Measurements from ENCODE around the gene TMX2. TPM values are rescaled to one million over a fixed set of nuclear protein-coding genes. Genes with fewer than 3 reads are reported as not detected.

The TMX2 gene
- total RNA-seq, 4 donors from 2014 or later, result 85.3 to 127 (median 92.4) TPM

GRCh38 chr11:57742087-57742452 lies 29.7 kb downstream of the TMX2 start:
- no peak for DNase-seq
- Histone ChIP-seq H3K36me3 (peaks cover 23% of the 10 kb centered on the region in 2 donors), H3K4me3 (replicated peaks in 1 of 3) (peak overlapping the region; percentile 46 to 96 (median 94)), H3K4me1 (peaks cover 19 to 27% of the 10 kb centered on the region in 2 donors), H3K9me3 (no peaks in the 10 kb centered on the region), H3K27ac (peak overlapping the region; percentile 85 to 94 (median 85)), H3K27me3 (no peaks in the 10 kb centered on the region)
- TF ChIP-seq, protein P1, sequence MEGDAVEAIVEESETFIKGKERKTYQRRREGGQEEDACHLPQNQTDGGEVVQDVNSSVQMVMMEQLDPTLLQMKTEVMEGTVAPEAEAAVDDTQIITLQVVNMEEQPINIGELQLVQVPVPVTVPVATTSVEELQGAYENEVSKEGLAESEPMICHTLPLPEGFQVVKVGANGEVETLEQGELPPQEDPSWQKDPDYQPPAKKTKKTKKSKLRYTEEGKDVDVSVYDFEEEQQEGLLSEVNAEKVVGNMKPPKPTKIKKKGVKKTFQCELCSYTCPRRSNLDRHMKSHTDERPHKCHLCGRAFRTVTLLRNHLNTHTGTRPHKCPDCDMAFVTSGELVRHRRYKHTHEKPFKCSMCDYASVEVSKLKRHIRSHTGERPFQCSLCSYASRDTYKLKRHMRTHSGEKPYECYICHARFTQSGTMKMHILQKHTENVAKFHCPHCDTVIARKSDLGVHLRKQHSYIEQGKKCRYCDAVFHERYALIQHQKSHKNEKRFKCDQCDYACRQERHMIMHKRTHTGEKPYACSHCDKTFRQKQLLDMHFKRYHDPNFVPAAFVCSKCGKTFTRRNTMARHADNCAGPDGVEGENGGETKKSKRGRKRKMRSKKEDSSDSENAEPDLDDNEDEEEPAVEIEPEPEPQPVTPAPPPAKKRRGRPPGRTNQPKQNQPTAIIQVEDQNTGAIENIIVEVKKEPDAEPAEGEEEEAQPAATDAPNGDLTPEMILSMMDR (IDR thresholded peaks at IDR 0.05), result no peak
- TF ChIP-seq POLR2A (IDR thresholded peaks at IDR 0.05), result no peak
- intact Hi-C loops (cut with DNase I), result no loop called here
- 4 to 5% methylated on average over 10 of the region's 10 CpGs for WGBS, 2 donors

DNA sequence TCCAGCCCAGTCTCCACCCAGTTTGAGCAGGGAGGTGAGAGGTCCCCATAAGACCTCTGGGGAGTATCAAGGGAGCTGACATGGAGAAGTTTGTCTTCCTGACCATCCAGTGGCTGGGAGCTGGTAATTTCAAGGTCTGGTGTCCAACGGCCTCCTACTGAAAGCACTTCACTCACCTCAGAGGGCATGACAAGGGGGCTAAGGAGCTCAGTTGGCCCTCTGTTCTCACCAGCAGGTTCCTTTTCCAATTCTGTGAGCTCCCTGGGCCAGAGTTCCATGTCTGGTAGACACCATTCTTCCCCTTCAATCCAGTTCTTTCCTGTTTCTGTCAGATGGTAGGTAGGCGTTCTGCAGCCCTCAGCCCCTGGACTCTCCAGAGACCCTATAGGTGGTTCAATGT lies 32.0 kb downstream of the TMX2 start:
- H3K4me1 ChIP-seq, result peaks cover 19 to 27% of the 10 kb centered on the region in 2 donors
- H3K27ac ChIP-seq, result no peak overlapping the region
- TF ChIP-seq POLR2A (IDR thresholded peaks at IDR 0.05), result no peak
- 73 to 100% methylated on average over 1 to 2 of the region's 2 CpGs for WGBS, 2 donors
- intact Hi-C loops (cut with DNase I), result no loop called here
- H3K27me3 ChIP-seq, result no peaks in the 10 kb centered on the region
- no peaks in the 10 kb centered on the region for H3K9me3 ChIP-seq
- peaks cover 11 to 15% of the 10 kb centered on the region in 2 donors for H3K36me3 ChIP-seq
- no peak overlapping the region for H3K4me3 ChIP-seq (replicated peaks in 1 of 3)
- DNase-seq, result no peak

- no peaks in the 10 kb centered on the region for H3K27me3 ChIP-seq
- DNase-seq, result no peak
- TF ChIP-seq, protein P1 (IDR thresholded peaks at IDR 0.05), result no peak
- TF ChIP-seq POLR2A (IDR thresholded peaks at IDR 0.05), result no peak
- no peaks in the 10 kb centered on the region for H3K9me3 ChIP-seq
- no peak overlapping the region for H3K4me3 ChIP-seq (replicated peaks in 1 of 3)
- WGBS, 2 donors, result 46 to 50% methylated on average over 5 of the region's 5 CpGs
- peaks cover 15% of the 10 kb centered on the region in 2 donors for H3K36me3 ChIP-seq
- intact Hi-C loops (cut with DNase I), result no loop called here
- H3K4me1 ChIP-seq, result peaks cover 19 to 27% of the 10 kb centered on the region in 2 donors
- H3K27ac ChIP-seq, result peak overlapping the region in 2 of 3 donors; percentile 37 to 47
These were observed 32.8 kb downstream of the TMX2 start for GRCh38 chr11:57745206-57745605.

DNA sequence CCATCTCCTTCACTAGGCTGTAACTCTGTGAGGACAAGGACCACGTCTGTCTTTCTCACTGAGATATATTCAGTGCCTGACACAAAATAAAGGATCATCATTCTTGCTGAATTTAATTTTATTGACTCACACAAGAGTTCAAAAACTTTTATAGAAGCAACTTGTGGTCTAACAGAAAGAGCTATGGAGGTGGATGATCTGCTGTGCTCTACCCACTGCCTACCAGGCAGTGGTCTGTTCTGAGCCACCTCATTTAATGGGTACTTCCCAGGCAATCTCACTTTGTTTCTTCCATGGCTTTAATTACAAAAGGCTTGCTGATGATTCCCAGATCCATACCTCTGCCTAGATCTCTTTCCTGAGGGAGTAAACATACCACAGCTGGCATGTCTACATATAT lies 34.5 kb downstream of the TMX2 start:
- Histone ChIP-seq H3K27me3 (no peaks in the 10 kb centered on the region), H3K9me3 (no peaks in the 10 kb centered on the region), H3K4me1 (peaks cover 19 to 30% of the 10 kb centered on the region in 2 donors), H3K27ac (no peak overlapping the region), H3K4me3 (replicated peaks in 1 of 3) (no peak overlapping the region), H3K36me3 (peaks cover 15% of the 10 kb centered on the region in 2 donors)
- no peak for TF ChIP-seq POLR2A (IDR thresholded peaks at IDR 0.05)
- DNase-seq, result no peak
- 86 to 96% methylated on average over 1 of the region's 1 CpG for WGBS, 2 donors
- intact Hi-C loops (cut with DNase I), result no loop called here

DNA sequence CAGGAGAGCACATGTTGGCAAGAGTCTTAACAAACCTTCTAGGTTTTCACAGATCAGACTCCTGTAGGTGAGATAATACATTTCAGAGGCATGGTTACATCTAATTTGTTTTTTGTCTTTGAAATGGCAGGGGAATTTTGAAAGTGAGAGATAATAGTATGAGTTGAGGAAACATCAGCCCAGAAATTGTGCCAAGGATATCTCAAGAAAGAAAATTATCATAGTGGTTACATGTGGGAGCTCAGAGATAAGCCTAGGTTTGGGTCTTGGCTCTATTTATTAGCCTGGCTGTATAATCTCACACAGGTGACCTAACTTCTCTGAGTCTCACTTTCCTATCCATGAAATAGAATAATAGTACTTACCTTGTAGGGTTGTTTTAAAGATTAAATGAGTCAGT lies 38.8 kb downstream of the TMX2 start:
- no peak for DNase-seq
- Histone ChIP-seq H3K27ac (no peak overlapping the region), H3K4me3 (replicated peaks in 1 of 3) (no peak overlapping the region), H3K9me3 (no peaks in the 10 kb centered on the region), H3K4me1 (peaks cover under 1 to 7% of the 10 kb centered on the region in 2 donors), H3K27me3 (no peaks in the 10 kb centered on the region), H3K36me3 (peaks cover 0 to 4% of the 10 kb centered on the region in 2 donors)
- TF ChIP-seq POLR2A (IDR thresholded peaks at IDR 0.05), result no peak
- TF ChIP-seq, protein P1 (IDR thresholded peaks at IDR 0.05), result no peak
- intact Hi-C loops (cut with DNase I), result loop anchor here (5.0 kb wide), 1 partner anchor 51 kb away; no protein-coding TSS in a partner anchor

DNA sequence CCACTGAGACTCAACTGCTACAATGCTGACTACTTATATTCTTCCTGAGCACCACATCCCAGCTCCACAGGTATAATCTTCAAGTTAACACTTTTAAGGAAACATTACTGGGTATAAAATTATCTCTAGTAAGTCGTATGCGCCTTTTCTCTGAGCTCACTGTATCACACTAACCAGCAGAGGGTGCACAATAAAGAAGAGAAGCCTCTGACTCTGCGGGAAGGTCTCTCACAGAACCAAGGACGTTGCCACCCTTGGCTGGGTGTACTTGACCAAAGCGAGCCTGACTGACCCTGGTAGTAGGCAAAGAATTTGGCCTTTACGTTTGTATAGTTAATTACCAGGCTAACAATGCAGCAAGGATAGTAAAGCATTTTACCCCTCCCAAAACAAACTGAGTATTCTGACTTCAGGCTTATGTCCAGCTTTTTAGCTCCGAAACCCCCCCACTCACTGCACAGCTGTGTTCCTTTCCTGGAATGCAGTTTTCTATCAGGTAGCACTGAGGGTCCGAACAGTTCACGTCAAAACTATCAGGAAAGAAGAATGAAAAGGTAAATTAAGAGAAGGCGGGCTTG lies 39.4 kb downstream of the TMX2 start, which contains the start of gene BTBD18:
Gene BTBD18 (minus strand): TSS at position 144 of the 578 bp plus-strand sequence. CDS start 631 bp downstream, outside the sequence.
- WGBS, 2 donors, result 37 to 43% methylated on average over 10 of the region's 10 CpGs
- intact Hi-C loops (cut with DNase I), result loop anchor here (5.0 kb wide), 1 partner anchor 51 kb away; no protein-coding TSS in a partner anchor
- H3K27ac ChIP-seq, result no peak within 1 kb of the TSS
- H3K36me3 ChIP-seq, result peaks cover 0 to 4% of the 10 kb centered on the region in 2 donors
- peaks cover 0 to 6% of the 10 kb centered on the region in 2 donors for H3K4me1 ChIP-seq
- no peaks in the 10 kb centered on the region for H3K27me3 ChIP-seq
- DNase-seq, result peak; percentile 67 to 68
- H3K4me3 ChIP-seq (replicated peaks in 1 of 3), result no peak within 1 kb of the TSS
- H3K9me3 ChIP-seq, result no peaks in the 10 kb centered on the region
- no peak for TF ChIP-seq POLR2A (IDR thresholded peaks at IDR 0.05)
- TF ChIP-seq, protein P1 (IDR thresholded peaks at IDR 0.05), result peak in 5 of 6 experiments; percentile 30 to 70 (median 57)
